Activated CD4-positive, alpha-beta memory T cell treated with anti-CD3 and anti-CD28 coated beads, Interleukin-2, amount 10 ng/mL, durations not matched to agents 7 days and 5 days (primary cell): ENCODE results near the gene ADAD1. TPM values are rescaled to one million over a fixed set of nuclear protein-coding genes. Genes with fewer than 3 reads are reported as not detected.

Experiments
- CTCF ChIA-PET: fragments of 350-600 bp; sonication (Branson Sonifier 250); formaldehyde crosslinking; loops from one replicate; lab custom pipeline; 2021; ENCODE audit warnings: antibody characterized with exemption, inconsistent platforms; lab: Charles Lee
- POLR2A ChIA-PET: fragments of 350-600 bp; sonication (Branson Sonifier 250); formaldehyde crosslinking; loops from one replicate; lab custom pipeline; 2021; ENCODE audit warnings: antibody characterized with exemption; lab: Charles Lee
- DNase-seq: peaks from one replicate; pipeline ENCODE4 v3.0.0-alpha.2; 2020
- H3K27ac Mint-ChIP-seq: one replicate; pipeline ENCODE4 v1.8.0; 2021; ENCODE audit warnings: mild to moderate bottlenecking, mixed read lengths
- H3K27me3 Mint-ChIP-seq: one replicate; pipeline ENCODE4 v1.8.0; 2021; ENCODE audit warnings: mixed read lengths
- H3K36me3 Mint-ChIP-seq: one replicate; pipeline ENCODE4 v1.8.0; 2021; ENCODE audit warnings: low read depth, mixed read lengths
- H3K4me1 Mint-ChIP-seq: one replicate; pipeline ENCODE4 v1.8.0; 2021; ENCODE audit warnings: mixed read lengths
- H3K4me3 Mint-ChIP-seq: one replicate; pipeline ENCODE4 v1.8.0; 2021; ENCODE audit warnings: mild to moderate bottlenecking, mixed read lengths
- H3K9me3 Mint-ChIP-seq: one replicate; pipeline ENCODE4 v1.8.0; 2021; ENCODE audit warnings: mixed read lengths
- total RNA-seq, 2 experiments: library from RNA; stranded (reverse); gene quantifications; one replicate each; pipeline ENCODE4 v1.2.3, GENCODE V29; 2021

The ADAD1 gene
- total RNA-seq, 2 experiments from 2014 or later, result not detected

GRCh38 chr4:122475233-122475632 lies 96.4 kb downstream of the ADAD1 start:
- H3K36me3 Mint-ChIP-seq, result no peaks in the 10 kb centered on the region
- no peak overlapping the region for H3K4me3 Mint-ChIP-seq
- DNase-seq, result no peak
- CTCF ChIA-PET, result no interaction called here
- peaks cover 2% of the 10 kb centered on the region for H3K4me1 Mint-ChIP-seq
- POLR2A ChIA-PET, result no interaction called here
- peaks cover 5% of the 10 kb centered on the region for H3K9me3 Mint-ChIP-seq
- no peak overlapping the region for H3K27ac Mint-ChIP-seq
- no peaks in the 10 kb centered on the region for H3K27me3 Mint-ChIP-seq

DNA sequence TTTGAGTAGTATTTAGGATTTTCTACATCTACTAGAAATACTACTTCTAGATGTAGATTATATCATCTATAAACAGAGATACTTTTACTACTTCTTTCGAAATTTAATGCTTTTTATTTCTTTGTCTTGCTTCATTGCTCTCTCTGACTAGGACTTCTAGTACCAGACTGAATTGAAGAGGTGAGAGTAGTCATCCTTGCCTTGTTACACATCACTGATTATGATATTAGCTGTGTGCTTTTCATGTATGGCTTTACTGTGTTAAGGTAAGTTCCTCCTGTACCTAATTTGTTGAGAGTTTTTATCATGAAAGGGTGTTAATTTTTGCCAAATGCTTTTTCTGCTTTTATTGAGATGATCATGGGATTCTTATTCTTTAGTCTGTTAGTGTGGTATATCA lies 97.3 kb downstream of the ADAD1 start:
- H3K27ac Mint-ChIP-seq, result no peak overlapping the region
- no peak for DNase-seq
- H3K36me3 Mint-ChIP-seq, result no peaks in the 10 kb centered on the region
- peaks cover 5% of the 10 kb centered on the region for H3K9me3 Mint-ChIP-seq
- H3K27me3 Mint-ChIP-seq, result no peaks in the 10 kb centered on the region
- H3K4me3 Mint-ChIP-seq, result no peak overlapping the region
- CTCF ChIA-PET, result no interaction called here
- POLR2A ChIA-PET, result no interaction called here
- peaks cover 2% of the 10 kb centered on the region for H3K4me1 Mint-ChIP-seq

DNA sequence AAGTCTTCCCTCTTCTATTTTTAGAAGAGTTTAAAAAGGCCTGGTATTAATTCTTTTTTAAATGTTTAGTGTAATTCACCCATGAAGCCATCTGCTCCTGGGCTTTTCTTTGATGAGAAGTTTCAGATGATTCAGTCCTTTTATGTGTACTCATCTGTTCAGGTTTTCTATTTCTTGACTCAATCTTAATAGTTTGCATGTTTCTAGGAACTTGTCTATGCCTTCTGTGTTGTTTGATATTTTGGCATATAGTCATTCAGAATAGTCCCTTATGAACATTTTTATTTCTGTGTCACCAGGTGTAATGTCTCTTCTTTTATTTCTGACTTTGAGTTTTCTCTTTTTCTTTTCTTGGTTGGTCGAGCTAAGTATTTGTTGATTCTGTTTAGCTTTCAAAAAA lies 97.9 kb downstream of the ADAD1 start:
- no peak overlapping the region for H3K27ac Mint-ChIP-seq
- no peaks in the 10 kb centered on the region for H3K36me3 Mint-ChIP-seq
- POLR2A ChIA-PET, result no interaction called here
- DNase-seq, result no peak
- no peaks in the 10 kb centered on the region for H3K27me3 Mint-ChIP-seq
- peaks cover 2% of the 10 kb centered on the region for H3K4me1 Mint-ChIP-seq
- peaks cover 5% of the 10 kb centered on the region for H3K9me3 Mint-ChIP-seq
- no peak overlapping the region for H3K4me3 Mint-ChIP-seq
- CTCF ChIA-PET, result no interaction called here

Other genes starting within 250 kb of the ADAD1 start
- gene BLTP1, start 226.7 kb upstream of the ADAD1 start, total RNA-seq, result 10 to 100 TPM; 39.2 to 45.3 TPM
- gene IL2, start 77.7 kb downstream of the ADAD1 start, total RNA-seq, result 1 to 10 TPM in 1 of 2 experiments, under 1 TPM in 1; 0.85 to 2.1 TPM
- 1 to 10 TPM; 2.8 to 3.1 TPM for gene IL21, start 242.1 kb downstream of the ADAD1 start, total RNA-seq